BLaER1 treated with 17β-estradiol and CSF1 and Interleukin-3, amounts not matched to agents 10 nM and 100 nM (cell line): ENCODE results near the gene FSHR.

Source experiments
- H3K27ac ChIP-seq, 11 experiments: shearing (Covaris generic); formaldehyde crosslinking; 2 replicates each; pipeline ENCODE4 v1.8.1; 2022
- H3K27me3 ChIP-seq, 11 experiments: shearing (Covaris generic); formaldehyde crosslinking; 2 replicates each; pipeline ENCODE4 v1.8.1; 2022
- H3K36me3 ChIP-seq, 11 experiments: shearing (Covaris generic); formaldehyde crosslinking; 2 replicates each; pipeline ENCODE4 v1.8.1; 2022
- H3K4me1 ChIP-seq, 10 experiments: shearing (Covaris generic); formaldehyde crosslinking; 2 replicates each; pipeline ENCODE4 v1.8.1; 2022
- H3K4me2 ChIP-seq, 11 experiments: shearing (Covaris generic); formaldehyde crosslinking; 2 replicates each; pipeline ENCODE4 v1.8.1; 2022
- H3K4me3 ChIP-seq, 10 experiments: shearing (Covaris generic); formaldehyde crosslinking; 2 replicates each; pipeline ENCODE4 v1.8.1; 2022
- H3K9ac ChIP-seq, 11 experiments: shearing (Covaris generic); formaldehyde crosslinking; 2 replicates each; pipeline ENCODE4 v1.8.1; 2022
- H3K9me3 ChIP-seq, 11 experiments: shearing (Covaris generic); formaldehyde crosslinking; replicated peaks in 1 of 11; 2 replicates each; pipeline ENCODE4 v1.8.1; 2022
- H4K20me1 ChIP-seq, 11 experiments: shearing (Covaris generic); formaldehyde crosslinking; 2 replicates each; pipeline ENCODE4 v1.8.1; 2022
- Cebpa-rat ChIP-seq, 11 experiments: shearing (Covaris generic); IDR thresholded peaks; 2 replicates each; pipeline ENCODE4 v1.8.1; 2022

FSHR gene

DNA sequence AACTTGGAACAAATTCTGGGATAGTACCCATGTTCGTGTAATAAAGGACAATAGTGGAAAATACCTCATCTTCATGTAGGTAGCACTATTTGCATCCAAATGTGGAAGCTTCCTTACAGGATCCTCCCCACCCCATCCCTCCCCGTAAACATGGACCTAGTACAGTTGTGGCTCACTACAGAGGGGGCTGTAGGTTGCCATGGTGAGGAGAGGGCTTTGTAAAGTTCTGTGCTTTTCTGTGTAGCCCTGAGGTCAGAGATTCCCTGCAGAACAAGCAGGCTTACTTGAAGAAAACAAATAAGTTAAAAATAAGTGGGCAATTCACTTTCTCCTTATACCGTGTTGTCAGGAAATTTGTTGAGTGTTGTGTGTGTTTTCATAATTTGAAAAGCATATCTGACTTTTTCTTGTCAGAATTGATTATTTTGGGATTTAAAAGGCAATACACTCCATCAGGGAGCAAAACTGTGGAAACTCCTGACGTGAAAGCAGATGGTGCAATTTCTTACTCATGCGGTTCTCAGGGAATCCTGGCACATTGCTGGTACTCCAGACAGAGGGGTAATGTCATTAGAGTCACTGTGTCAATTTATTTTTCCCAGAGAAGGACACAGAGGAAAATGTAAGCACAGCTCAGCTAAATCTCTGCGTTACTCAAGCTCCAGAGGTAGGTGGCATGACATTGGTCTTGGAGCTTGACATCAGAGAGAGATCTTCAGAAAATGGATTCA, 224.6 kb downstream of the FSHR start:
- TF ChIP-seq Cebpa-rat (IDR thresholded peaks at IDR 0.05) = no peak
- no peaks in the 10 kb centered on the region for H4K20me1 ChIP-seq
- no peaks in the 10 kb centered on the region; a peak in 1 of 22 replicates for H3K9me3 ChIP-seq
- H3K4me2 ChIP-seq = no peak overlapping the region
- no peak overlapping the region for H3K4me3 ChIP-seq
- H3K4me1 ChIP-seq = no peaks in the 10 kb centered on the region
- no peak overlapping the region for H3K27ac ChIP-seq
- H3K27me3 ChIP-seq = no peaks in the 10 kb centered on the region
- no peak overlapping the region for H3K9ac ChIP-seq
- H3K36me3 ChIP-seq = no peaks in the 10 kb centered on the region

DNA sequence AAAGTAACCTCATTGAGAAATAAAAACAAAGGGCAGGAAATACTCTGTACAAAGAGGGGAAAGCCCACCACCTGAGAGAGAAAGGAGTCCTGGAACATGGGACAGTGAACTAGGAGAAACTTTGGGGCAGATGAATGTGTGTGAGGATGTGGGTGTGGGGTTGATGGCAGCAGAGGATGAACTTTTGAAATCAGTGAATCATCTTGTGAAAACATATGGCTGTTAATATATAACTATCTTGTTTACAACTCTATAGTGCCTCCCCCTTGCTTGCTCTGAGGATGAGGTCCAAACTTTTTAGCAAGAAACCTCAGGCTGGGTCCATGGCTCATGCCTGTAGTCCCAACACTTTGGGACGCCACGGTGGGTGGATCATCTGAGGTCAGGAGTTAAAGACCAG, 227.0 kb downstream of the FSHR start:
- H3K9me3 ChIP-seq = no peaks in the 10 kb centered on the region; a peak in 1 of 22 replicates
- H3K4me2 ChIP-seq = no peak overlapping the region
- no peaks in the 10 kb centered on the region for H4K20me1 ChIP-seq
- no peaks in the 10 kb centered on the region for H3K36me3 ChIP-seq
- no peak for TF ChIP-seq Cebpa-rat (IDR thresholded peaks at IDR 0.05)
- H3K27ac ChIP-seq = no peak overlapping the region
- no peaks in the 10 kb centered on the region for H3K27me3 ChIP-seq
- H3K4me1 ChIP-seq = no peaks in the 10 kb centered on the region
- no peak overlapping the region for H3K4me3 ChIP-seq
- H3K9ac ChIP-seq = no peak overlapping the region

DNA sequence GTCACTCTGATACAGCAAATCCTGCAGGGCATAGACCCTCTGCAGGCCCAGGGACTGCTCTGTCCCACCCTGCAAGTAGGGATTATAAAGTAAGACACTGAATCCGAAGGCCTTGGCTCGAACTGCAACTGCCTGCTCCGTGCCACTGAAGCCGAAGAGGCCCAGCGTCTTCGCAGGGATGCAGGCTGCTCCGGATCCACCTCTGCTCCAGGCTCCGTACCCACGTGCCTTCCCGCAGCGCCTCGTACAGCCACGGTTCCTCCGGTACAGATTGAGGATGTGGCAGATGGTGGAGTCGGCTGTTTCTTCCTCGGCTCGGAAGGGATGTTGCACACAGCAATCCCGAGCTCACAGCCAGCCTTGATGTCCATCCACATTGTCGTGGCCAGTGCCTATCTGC, 238.4 kb downstream of the FSHR start:
- H3K4me1 ChIP-seq = peaks cover 0 to 17% (median 12%) of the 10 kb centered on the region in 10 experiments; a peak in 11 of 20 replicates
- no peaks in the 10 kb centered on the region for H4K20me1 ChIP-seq
- no peak overlapping the region for H3K4me2 ChIP-seq
- H3K27me3 ChIP-seq = no peaks in the 10 kb centered on the region
- H3K27ac ChIP-seq = no peak overlapping the region
- no peak overlapping the region for H3K4me3 ChIP-seq
- H3K36me3 ChIP-seq = no peaks in the 10 kb centered on the region
- no peak for TF ChIP-seq Cebpa-rat (IDR thresholded peaks at IDR 0.05)
- no peak overlapping the region for H3K9ac ChIP-seq
- H3K9me3 ChIP-seq = peaks cover 0 to 9% (median 7%) of the 10 kb centered on the region in 11 experiments; a peak in 12 of 22 replicates

DNA sequence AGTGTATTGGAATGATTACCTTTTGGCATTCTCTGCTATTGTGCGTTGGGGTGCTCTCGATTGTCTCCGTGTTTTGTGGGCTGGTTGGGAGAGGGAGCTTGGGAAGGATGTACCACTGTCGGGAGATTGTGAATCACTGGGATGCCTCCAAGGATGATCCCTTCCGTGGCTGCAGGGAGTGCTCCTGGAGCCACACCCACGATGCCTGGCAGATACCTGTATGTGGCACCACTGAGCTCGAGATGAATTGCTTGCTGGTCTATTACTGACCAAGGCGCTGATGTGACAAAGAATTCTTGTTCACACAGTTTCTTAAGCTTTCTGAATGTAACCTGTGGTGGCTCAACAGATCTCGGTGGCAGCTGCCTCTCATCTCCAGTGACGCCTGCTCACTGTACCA, 239.1 kb downstream of the FSHR start:
- H3K9ac ChIP-seq = no peak overlapping the region
- peaks cover 0 to 17% (median 12%) of the 10 kb centered on the region in 10 experiments; a peak in 11 of 20 replicates for H3K4me1 ChIP-seq
- H3K4me3 ChIP-seq = no peak overlapping the region
- H3K27ac ChIP-seq = peak overlapping the region in 1 of 11 experiments; percentile 2; a peak in 1 of 22 replicates
- peak overlapping the region in 3 of 11 experiments; percentile 4 to 35 (median 33); a peak in 4 of 22 replicates for H3K4me2 ChIP-seq
- no peaks in the 10 kb centered on the region for H4K20me1 ChIP-seq
- peaks cover 0 to 9% (median 7%) of the 10 kb centered on the region in 11 experiments; a peak in 12 of 22 replicates for H3K9me3 ChIP-seq
- TF ChIP-seq Cebpa-rat (IDR thresholded peaks at IDR 0.05) = no peak
- H3K36me3 ChIP-seq = no peaks in the 10 kb centered on the region
- no peaks in the 10 kb centered on the region for H3K27me3 ChIP-seq

DNA sequence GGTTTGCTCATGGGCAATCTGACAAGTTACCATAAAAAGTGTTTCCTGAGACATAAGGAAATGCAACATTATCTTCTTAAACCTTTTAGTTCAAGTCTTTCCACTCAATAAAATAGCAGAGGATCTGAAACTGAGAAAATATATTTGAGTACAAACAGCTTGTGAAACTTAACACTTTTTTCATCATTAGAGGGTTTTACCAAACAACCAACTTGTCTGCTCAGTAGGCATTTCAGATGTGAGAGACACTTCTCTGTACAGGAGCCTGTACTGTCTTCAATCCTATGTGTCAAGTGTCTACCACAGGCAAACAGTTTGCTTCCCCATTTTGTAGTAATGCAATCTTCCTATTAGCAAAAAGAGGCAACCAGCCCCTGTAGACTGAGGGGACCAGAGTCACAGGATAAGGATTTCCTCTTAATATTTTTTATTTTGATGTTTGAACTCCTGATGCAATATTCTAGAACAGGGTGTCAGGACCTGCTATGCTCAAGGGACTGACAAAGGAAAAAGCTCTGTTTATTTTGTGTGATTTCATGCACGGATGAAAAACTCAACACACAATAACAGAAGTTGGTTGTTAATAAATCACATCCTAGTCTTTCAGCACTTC, 239.7 kb downstream of the FSHR start:
- H3K9me3 ChIP-seq = peaks cover 0 to 8% (median 7%) of the 10 kb centered on the region in 11 experiments; a peak in 12 of 22 replicates
- TF ChIP-seq Cebpa-rat (IDR thresholded peaks at IDR 0.05) = no peak
- H3K4me2 ChIP-seq = peak overlapping the region in 8 of 11 experiments; percentile 0 to 35 (median 12); a peak in 9 of 22 replicates
- H3K27ac ChIP-seq = no peak overlapping the region; a peak in 1 of 22 replicates
- H3K4me1 ChIP-seq = peaks cover 0 to 17% (median 12%) of the 10 kb centered on the region in 10 experiments; a peak in 11 of 20 replicates
- H3K9ac ChIP-seq = no peak overlapping the region
- H4K20me1 ChIP-seq = no peaks in the 10 kb centered on the region
- no peaks in the 10 kb centered on the region for H3K27me3 ChIP-seq
- H3K4me3 ChIP-seq = no peak overlapping the region
- H3K36me3 ChIP-seq = no peaks in the 10 kb centered on the region
